Measurements from ENCODE around the gene CADM1.

- TF ChIP-seq POLR2AphosphoS5 (IDR thresholded peaks at IDR 0.05; ENCODE audit: low read depth, low read length) (no peak), FOXP2 (optimal IDR thresholded peaks at IDR 0.05; ENCODE audit: borderline replicate concordance, extremely low read depth, extremely low read length, insufficient read depth) (no peak), TAF1 (IDR thresholded peaks at IDR 0.05; ENCODE audit: borderline replicate concordance, insufficient read depth, low read length) (no peak), SIN3A (IDR thresholded peaks at IDR 0.05; ENCODE audit: borderline replicate concordance, insufficient read depth, low read length) (no peak)
Measured at GRCh38 chr11:115208808-115209259, 295.4 kb downstream of the CADM1 start.

All from PFSK-1 (cell line).